ENCODE results near the gene SPACA6. TPM values are rescaled to one million over a fixed set of nuclear protein-coding genes. Genes with fewer than 3 reads are reported as not detected.

SPACA6 gene
- total RNA-seq, 1 donor = 1.8 TPM

- Histone ChIP-seq H3K4me3 (ENCODE audit: low read length) (no peak overlapping the region), H3K27me3 (ENCODE audit: insufficient read depth, low read length) (peaks cover 35% of the 10 kb centered on the region), H3K4me1 (ENCODE audit: insufficient read depth, low read length) (no peaks in the 10 kb centered on the region), H3K9me3 (ENCODE audit: low read depth, low read length) (no peaks in the 10 kb centered on the region)
Observed at GRCh38 chr19:51680474-51680873, 12.7 kb upstream of the SPACA6 start.

- H3K4me3 ChIP-seq (ENCODE audit: low read length) = no peak overlapping the region
- H3K4me1 ChIP-seq (ENCODE audit: insufficient read depth, low read length) = no peaks in the 10 kb centered on the region
- H3K9me3 ChIP-seq (ENCODE audit: low read depth, low read length) = no peaks in the 10 kb centered on the region
- H3K27me3 ChIP-seq (ENCODE audit: insufficient read depth, low read length) = peaks cover 42% of the 10 kb centered on the region
Observed at GRCh38 chr19:51681286-51681941, 11.7 kb upstream of the SPACA6 start.

DNA sequence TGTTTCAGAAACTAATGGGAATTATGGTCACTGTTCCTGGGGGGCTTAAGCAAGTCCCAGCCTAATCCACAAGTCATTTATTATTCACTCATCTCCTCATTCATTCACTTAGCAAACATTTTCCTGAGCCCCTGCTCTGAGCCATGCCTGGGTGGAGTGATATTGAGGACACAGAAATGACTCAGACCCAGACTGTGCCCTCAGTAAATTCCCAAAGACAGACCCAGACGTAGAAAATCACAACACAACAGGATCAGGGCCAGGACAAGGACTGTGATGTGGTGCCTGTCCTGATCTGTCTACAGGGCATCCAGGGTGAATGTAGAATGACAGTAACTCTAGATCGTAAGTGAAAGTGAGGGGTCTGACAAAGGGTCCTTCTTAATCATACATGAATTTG is 7.0 kb upstream of the SPACA6 start:
- H3K4me3 ChIP-seq (ENCODE audit: low read length) = no peak overlapping the region
- H3K27me3 ChIP-seq (ENCODE audit: insufficient read depth, low read length) = peaks cover 39% of the 10 kb centered on the region
- H3K4me1 ChIP-seq (ENCODE audit: insufficient read depth, low read length) = peaks cover 6% of the 10 kb centered on the region
- no peaks in the 10 kb centered on the region for H3K9me3 ChIP-seq (ENCODE audit: low read depth, low read length)

DNA sequence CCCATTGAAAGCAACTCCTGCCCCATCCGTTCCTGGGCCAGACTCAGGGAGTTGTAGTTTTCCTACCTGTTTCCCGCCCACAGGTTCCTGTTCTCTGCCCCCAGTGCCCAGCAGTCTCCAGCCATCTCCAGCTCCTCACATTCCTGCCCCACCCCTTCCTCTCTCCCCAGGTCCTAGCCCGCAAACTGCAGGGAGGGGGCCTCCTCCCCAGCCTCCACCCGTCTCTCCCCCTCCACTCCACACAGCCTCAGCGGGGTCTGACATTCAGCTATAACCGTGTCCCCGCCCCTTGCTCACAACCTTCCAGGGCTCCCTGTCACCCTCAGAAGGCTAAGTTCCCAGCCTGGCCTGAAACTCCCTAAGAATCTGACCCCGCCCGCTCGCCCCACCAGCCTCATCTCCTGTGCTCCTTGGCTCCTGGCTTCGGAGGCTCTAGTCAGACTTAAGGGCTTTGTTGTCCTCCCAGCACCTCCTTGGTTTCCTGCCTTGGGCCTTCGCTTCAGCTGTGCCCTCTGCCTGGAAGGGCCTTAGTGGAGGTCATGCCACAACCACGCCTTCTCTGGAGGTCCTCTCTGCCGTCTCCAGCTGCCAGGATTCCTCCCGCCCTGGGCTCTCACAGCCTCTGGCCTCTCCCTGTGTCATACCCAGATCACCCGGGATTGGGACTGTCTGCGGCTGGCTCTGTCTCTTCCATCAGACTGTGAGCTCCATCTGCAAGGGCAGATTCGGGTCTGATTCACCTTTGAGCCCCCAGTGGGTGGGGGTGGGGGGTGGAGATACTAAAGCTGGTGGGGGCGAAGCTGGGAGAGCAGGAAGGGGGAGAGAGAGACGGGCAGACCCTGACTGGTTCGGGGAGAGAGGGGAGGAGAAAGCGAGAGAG is 5.1 kb upstream of the SPACA6 start:
- Histone ChIP-seq H3K4me3 (ENCODE audit: low read length) (no peak overlapping the region), H3K9me3 (ENCODE audit: low read depth, low read length) (no peaks in the 10 kb centered on the region), H3K4me1 (ENCODE audit: insufficient read depth, low read length) (peaks cover 6% of the 10 kb centered on the region), H3K27me3 (ENCODE audit: insufficient read depth, low read length) (peaks cover 39% of the 10 kb centered on the region)

GRCh38 chr19:51688671-51689571 is 4.2 kb upstream of the SPACA6 start:
- no peak overlapping the region for H3K4me3 ChIP-seq (ENCODE audit: low read length)
- peaks cover 39% of the 10 kb centered on the region for H3K27me3 ChIP-seq (ENCODE audit: insufficient read depth, low read length)
- no peaks in the 10 kb centered on the region for H3K9me3 ChIP-seq (ENCODE audit: low read depth, low read length)
- peaks cover 6% of the 10 kb centered on the region for H3K4me1 ChIP-seq (ENCODE audit: insufficient read depth, low read length)

DNA sequence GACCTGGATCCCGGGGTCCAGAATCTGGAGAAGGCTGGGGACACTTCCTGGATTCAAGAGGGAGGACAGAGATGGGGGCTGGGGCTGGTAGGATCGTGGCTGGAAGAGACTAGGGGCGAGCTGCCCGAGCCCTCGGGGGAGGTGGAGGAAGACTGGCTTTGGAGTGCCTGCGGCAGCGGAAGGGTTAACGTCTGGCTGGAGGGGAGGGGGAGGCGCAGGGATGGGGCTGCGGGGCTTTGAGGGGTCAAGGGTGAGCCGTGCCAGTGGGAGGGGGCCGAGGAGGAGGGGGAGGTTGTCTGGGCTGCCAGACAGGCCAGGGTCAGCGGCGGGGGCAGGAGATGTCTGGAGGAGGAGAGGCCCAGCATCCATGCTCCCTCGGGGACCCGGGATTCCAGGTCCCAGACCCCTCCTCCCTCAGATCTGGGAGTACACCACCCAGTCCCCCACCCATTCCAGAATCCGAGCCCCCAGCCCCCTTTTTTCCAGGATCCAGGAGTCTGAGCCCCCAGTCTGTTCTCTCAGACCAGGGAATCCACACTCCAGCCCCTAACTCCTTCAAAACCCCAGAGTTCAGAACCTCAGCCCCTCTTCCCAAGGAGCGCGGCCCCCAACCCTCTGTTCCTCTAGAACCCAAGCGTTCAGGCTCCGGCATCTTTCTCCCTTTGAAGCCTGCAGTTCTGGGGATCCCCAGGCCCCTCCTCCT is 3.2 kb upstream of the SPACA6 start:
- Histone ChIP-seq H3K27me3 (ENCODE audit: insufficient read depth, low read length) (peaks cover 29% of the 10 kb centered on the region), H3K4me1 (ENCODE audit: insufficient read depth, low read length) (peaks cover 6% of the 10 kb centered on the region), H3K9me3 (ENCODE audit: low read depth, low read length) (no peaks in the 10 kb centered on the region), H3K4me3 (ENCODE audit: low read length) (peak overlapping the region; percentile 38)

GRCh38 chr19:51690454-51691073 is 2.6 kb upstream of the SPACA6 start:
- peaks cover 6% of the 10 kb centered on the region for H3K4me1 ChIP-seq (ENCODE audit: insufficient read depth, low read length)
- H3K9me3 ChIP-seq (ENCODE audit: low read depth, low read length) = no peaks in the 10 kb centered on the region
- H3K4me3 ChIP-seq (ENCODE audit: low read length) = peak overlapping the region; percentile 38
- peaks cover 26% of the 10 kb centered on the region for H3K27me3 ChIP-seq (ENCODE audit: insufficient read depth, low read length)

GRCh38 chr19:51691074-51691583 is 2.0 kb upstream of the SPACA6 start:
- Histone ChIP-seq H3K9me3 (ENCODE audit: low read depth, low read length) (no peaks in the 10 kb centered on the region), H3K4me1 (ENCODE audit: insufficient read depth, low read length) (peaks cover 6% of the 10 kb centered on the region), H3K27me3 (ENCODE audit: insufficient read depth, low read length) (peaks cover 21% of the 10 kb centered on the region), H3K4me3 (ENCODE audit: low read length) (no peak overlapping the region)

DNA sequence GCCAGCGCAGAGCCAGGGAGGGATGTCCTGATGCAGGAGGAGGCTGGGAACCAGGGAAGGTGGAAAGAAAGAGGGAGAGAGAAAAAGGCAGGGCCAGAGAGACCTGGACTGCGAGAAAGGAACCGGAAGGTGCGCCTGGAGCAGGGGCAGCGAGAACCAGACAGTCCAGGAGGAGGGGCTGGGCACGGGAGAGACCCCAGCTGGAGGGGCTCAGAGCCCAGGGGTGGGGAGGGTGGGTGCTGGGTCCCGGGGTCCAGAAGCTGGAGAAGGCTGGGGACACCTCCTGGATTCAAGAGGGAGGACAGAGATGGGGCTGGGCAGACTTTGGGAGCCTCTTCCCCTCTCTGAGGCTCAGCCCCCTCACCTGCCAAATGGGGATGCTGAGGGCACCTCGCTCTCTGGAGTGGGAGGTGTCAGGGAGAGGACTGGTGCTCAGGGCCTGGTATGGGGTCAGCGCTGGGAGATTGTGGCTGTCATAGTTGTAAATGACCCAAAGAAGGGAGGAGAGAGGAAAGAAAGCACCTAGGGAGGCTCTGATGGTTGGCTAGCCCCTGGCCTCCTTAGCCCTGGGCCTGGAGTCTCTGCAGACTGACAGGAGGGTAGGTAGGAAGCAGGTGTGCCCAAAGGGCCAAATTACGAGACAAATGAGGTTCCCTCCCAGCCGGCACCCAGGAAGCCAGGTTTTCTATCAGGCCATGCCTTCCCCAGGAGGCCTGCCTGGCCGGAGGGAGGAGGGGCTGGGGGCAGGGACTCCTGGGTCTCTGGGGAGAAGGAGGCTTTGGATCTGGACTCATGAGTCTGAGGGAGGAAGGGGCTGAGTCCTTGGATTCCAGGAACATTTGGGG is 1.3 kb upstream of the SPACA6 start:
- peaks cover 20% of the 10 kb centered on the region for H3K27me3 ChIP-seq (ENCODE audit: insufficient read depth, low read length)

GRCh38 chr19:51692468-51692867 is 662 bp upstream of the SPACA6 start:
- Histone ChIP-seq H3K4me1 (ENCODE audit: insufficient read depth, low read length) (peaks cover 6% of the 10 kb centered on the region), H3K9me3 (ENCODE audit: low read depth, low read length) (no peaks in the 10 kb centered on the region), H3K4me3 (ENCODE audit: low read length) (no peak overlapping the region), H3K27me3 (ENCODE audit: insufficient read depth, low read length) (peaks cover 18% of the 10 kb centered on the region)

More for the DNA sequence above, 1.3 kb upstream of the SPACA6 start:
- H3K9me3 ChIP-seq (ENCODE audit: low read depth, low read length) = no peaks in the 10 kb centered on the region
- peaks cover 6% of the 10 kb centered on the region for H3K4me1 ChIP-seq (ENCODE audit: insufficient read depth, low read length)
- H3K4me3 ChIP-seq (ENCODE audit: low read length) = no peak overlapping the region

GRCh38 chr19:51693819-51694218 is 689 bp downstream of the SPACA6 start:
- Histone ChIP-seq H3K4me3 (ENCODE audit: low read length) (no peak overlapping the region), H3K9me3 (ENCODE audit: low read depth, low read length) (no peaks in the 10 kb centered on the region), H3K27me3 (ENCODE audit: insufficient read depth, low read length) (peaks cover 8% of the 10 kb centered on the region), H3K4me1 (ENCODE audit: insufficient read depth, low read length) (peaks cover 6% of the 10 kb centered on the region)

- no peaks in the 10 kb centered on the region for H3K9me3 ChIP-seq (ENCODE audit: low read depth, low read length)
- H3K4me1 ChIP-seq (ENCODE audit: insufficient read depth, low read length) = peaks cover 6% of the 10 kb centered on the region
- no peak overlapping the region for H3K4me3 ChIP-seq (ENCODE audit: low read length)
- H3K27me3 ChIP-seq (ENCODE audit: insufficient read depth, low read length) = peaks cover 7% of the 10 kb centered on the region
Observed at GRCh38 chr19:51694318-51695085, 1.4 kb downstream of the SPACA6 start.

DNA sequence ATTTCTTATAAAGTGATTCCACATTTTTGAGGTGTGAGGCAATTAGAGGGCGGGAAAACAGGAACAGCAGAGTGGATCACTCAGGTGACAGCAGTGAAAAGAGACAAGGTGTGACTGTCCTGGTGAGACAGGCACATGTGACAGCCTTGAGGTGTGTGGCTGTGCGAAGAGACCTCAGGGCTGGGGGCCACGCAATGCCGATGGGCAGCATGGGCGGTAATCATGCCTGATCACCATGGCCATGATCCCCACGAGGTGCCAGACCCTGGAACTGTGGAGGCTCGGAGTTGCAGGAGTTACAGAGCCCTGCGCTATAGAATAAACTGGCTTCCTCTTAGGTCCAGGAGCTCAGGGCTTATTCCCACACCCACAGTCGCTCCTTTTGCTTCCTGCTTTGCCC is 2.0 kb downstream of the SPACA6 start:
- Histone ChIP-seq H3K27me3 (ENCODE audit: insufficient read depth, low read length) (peaks cover 5% of the 10 kb centered on the region), H3K4me1 (ENCODE audit: insufficient read depth, low read length) (peaks cover 6% of the 10 kb centered on the region), H3K9me3 (ENCODE audit: low read depth, low read length) (no peaks in the 10 kb centered on the region), H3K4me3 (ENCODE audit: low read length) (no peak overlapping the region)
